ENCODE data around the gene ZDHHC14. TPM values are rescaled to one million over a fixed set of nuclear protein-coding genes. Genes with fewer than 3 reads are reported as not detected.

The ZDHHC14 gene
- total RNA-seq, 1 experiment from 2014 or later = 1.7 TPM

DNA sequence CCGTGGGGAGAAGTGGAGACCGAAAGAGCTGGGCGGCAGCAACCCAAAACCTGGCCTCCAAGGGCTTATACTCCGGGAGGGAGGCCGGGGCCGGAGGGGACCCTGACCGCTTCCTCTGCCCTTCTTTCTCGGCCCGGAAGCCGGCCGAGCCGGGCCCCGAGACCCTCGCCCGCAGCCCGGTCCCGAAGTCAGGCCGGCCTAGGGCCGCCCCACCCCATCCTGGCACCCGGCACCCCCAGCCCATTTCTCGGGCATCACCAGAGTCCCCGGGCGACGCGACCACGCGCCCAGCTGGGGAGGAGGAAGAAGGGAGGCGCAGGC is 572 bp upstream of the ZDHHC14 start:
- Histone ChIP-seq H3K79me2 (ENCODE audit: insufficient read depth, low read length) (no peaks in the 10 kb centered on the region), H3K4me2 (ENCODE audit: insufficient read depth, insufficient read length, low read length) (peak overlapping the region; percentile 50), H3K56ac (ENCODE audit: insufficient read length, low read depth, low read length) (no peak overlapping the region), H3K23me2 (ENCODE audit: insufficient read length, low read depth, low read length, poor library complexity, severe bottlenecking) (peaks cover 7% of the 10 kb centered on the region), H2BK12ac (ENCODE audit: insufficient read length, low read depth, low read length) (no peak overlapping the region), H4K8ac (replicated peaks; ENCODE audit: insufficient read length, low read depth, low read length) (no peak overlapping the region), H4K91ac (ENCODE audit: insufficient read length, low read depth, low read length) (no peak overlapping the region), H3K27me3 (ENCODE audit: insufficient read depth, low read length) (peaks cover 7% of the 10 kb centered on the region; the same call in 1 of the 2 replicates), H2BK15ac (ENCODE audit: low read depth, low read length) (no peak overlapping the region), H3K4ac (ENCODE audit: low read depth, low read length) (no peak overlapping the region), H3K23ac (ENCODE audit: insufficient read length, low read depth, low read length) (no peak overlapping the region), H3K4me1 (ENCODE audit: insufficient read depth, low read length) (peaks cover 3% of the 10 kb centered on the region; the same call in 1 of the 2 replicates), H2BK5ac (ENCODE audit: insufficient read length, low read length) (no peak overlapping the region), H4K20me1 (ENCODE audit: control insufficient read depth, insufficient read depth, insufficient read length) (no peaks in the 10 kb centered on the region), H3K9ac (ENCODE audit: extremely low read depth, insufficient read length, low read length) (no peak overlapping the region), H3K79me1 (ENCODE audit: insufficient read depth, low read depth, low read length, poor library complexity, severe bottlenecking) (no peaks in the 10 kb centered on the region), H3T11ph (ENCODE audit: low read length) (no peak overlapping the region), H3K27ac (ENCODE audit: insufficient read length, low read depth, low read length) (no peak overlapping the region), H2AFZ (ENCODE audit: low read length) (no peak overlapping the region), H3K14ac (ENCODE audit: insufficient read depth, low read length) (no peak overlapping the region), H4K5ac (ENCODE audit: insufficient read length, low read depth, low read length) (no peak overlapping the region), H3K9me3 (ENCODE audit: control insufficient read depth, low read depth, low read length) (no peaks in the 10 kb centered on the region), H2BK120ac (ENCODE audit: low read depth, low read length, poor library complexity, severe bottlenecking) (no peak overlapping the region), H2AK5ac (ENCODE audit: insufficient read length, low read length) (no peak overlapping the region), H3K18ac (ENCODE audit: insufficient read length, low read depth, low read length) (no peak overlapping the region), H2BK20ac (ENCODE audit: low read depth, low read length, poor library complexity, severe bottlenecking) (no peak overlapping the region)
- H3K4me1 Mint-ChIP-seq = peaks cover 15 to 16% of the 10 kb centered on the region in 2 experiments
- peak; percentile 45 for DNase-seq
- WGBS (ENCODE audit: extremely low coverage, insufficient read length, low lambda C conversion rate) = no CpG with 5 or more reads among the region's 28 CpGs
- H3K36me3 Mint-ChIP-seq (ENCODE audit: insufficient read depth in 1 of 3, low read depth in 3 of 3) = no peaks in the 10 kb centered on the region; a peak in 1 of 7 replicates
- no peak overlapping the region; a peak in 1 of 7 replicates for H3K27ac Mint-ChIP-seq
- no peaks in the 10 kb centered on the region for H3K9me3 Mint-ChIP-seq
- peaks cover 52% of the 10 kb centered on the region for H3K27me3 Mint-ChIP-seq (ENCODE audit: low read depth)
- peak overlapping the region; percentile 75 to 82 for H3K4me3 Mint-ChIP-seq
- TF ChIP-seq, protein P1, sequence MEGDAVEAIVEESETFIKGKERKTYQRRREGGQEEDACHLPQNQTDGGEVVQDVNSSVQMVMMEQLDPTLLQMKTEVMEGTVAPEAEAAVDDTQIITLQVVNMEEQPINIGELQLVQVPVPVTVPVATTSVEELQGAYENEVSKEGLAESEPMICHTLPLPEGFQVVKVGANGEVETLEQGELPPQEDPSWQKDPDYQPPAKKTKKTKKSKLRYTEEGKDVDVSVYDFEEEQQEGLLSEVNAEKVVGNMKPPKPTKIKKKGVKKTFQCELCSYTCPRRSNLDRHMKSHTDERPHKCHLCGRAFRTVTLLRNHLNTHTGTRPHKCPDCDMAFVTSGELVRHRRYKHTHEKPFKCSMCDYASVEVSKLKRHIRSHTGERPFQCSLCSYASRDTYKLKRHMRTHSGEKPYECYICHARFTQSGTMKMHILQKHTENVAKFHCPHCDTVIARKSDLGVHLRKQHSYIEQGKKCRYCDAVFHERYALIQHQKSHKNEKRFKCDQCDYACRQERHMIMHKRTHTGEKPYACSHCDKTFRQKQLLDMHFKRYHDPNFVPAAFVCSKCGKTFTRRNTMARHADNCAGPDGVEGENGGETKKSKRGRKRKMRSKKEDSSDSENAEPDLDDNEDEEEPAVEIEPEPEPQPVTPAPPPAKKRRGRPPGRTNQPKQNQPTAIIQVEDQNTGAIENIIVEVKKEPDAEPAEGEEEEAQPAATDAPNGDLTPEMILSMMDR (conservative IDR thresholded peaks at IDR 0.05) = no peak

Data from H9 (cell line).